K562 (cell line): Measurements from ENCODE around the gene CDT1. TPM values are rescaled to one million over a fixed set of nuclear protein-coding genes. Genes with fewer than 3 reads are reported as not detected.
A peak's percentile ranks its signal among the peaks of the same experiment; 100 is the strongest.

ENCODE experiments used
- ATAC-seq: fragments of 200-7000 bp; cut with Tn5 transposase; 3 replicates; pipeline ENCODE4 v1.9.1; 2020; ENCODE audit warnings: moderate library complexity
- BruUV-seq: library from RNA; stranded (reverse); fragments of 400-500 nt; replicated peaks from 2 replicates; lab custom pipeline; 2021; lab: Mats Ljungman, UMichigan
- CTCF ChIA-PET: fragments of 300-600 bp; formaldehyde crosslinking; extraction: SDS; loops from one replicate; lab custom pipeline; 2021; ENCODE audit warnings: low intra/inter-chr PET ratio; lab: Yijun Ruan, JAX
- POLR2A ChIA-PET: fragments of 300-600, 350-650 bp; sonication (Branson Sonifier 250); formaldehyde crosslinking; extraction: SDS; loops from one replicate; lab custom pipeline; 2021; ENCODE audit warnings: antibody characterized with exemption, inconsistent platforms; lab: Yijun Ruan, JAX
- DNase-seq, 4 experiments: peaks; one replicate each; pipeline versions ENCODE4 v3.0.0 to v3.0.0-alpha.2; 2011 to 2018; ENCODE audit warnings: low spot score in 3 of 4, mixed read lengths in 3 of 4; ENCODE audit errors: extremely low read depth in 1 of 4
- FAIRE-seq: peaks from 2 replicates; lab custom pipeline; 2011; peaks lifted over from hg19 to GRCh38; lab: Jason Lieb, UNC
- H2AFZ ChIP-seq: 2 replicates; pipeline ENCODE4 v1.6.0; 2011; ENCODE audit warnings: low read depth, low read length, control low read depth, inconsistent platforms
- H3K27ac ChIP-seq: fragments of 200-600 bp; 3 replicates; pipeline ENCODE4 v1.8.0; 2011; ENCODE audit warnings: low read depth, mild to moderate bottlenecking, control low read depth, inconsistent platforms, low read length, moderate library complexity, mixed read lengths; ENCODE audit errors: extremely low read depth
- H3K27me3 ChIP-seq, 2 experiments: fragments of 300-600 bp in 1 of 2; 2 replicates in 1 of 2; 3 replicates in 1 of 2; pipeline versions ENCODE4 v1.6.0 to v1.8.0; 2011; ENCODE audit warnings: inconsistent platforms in 2 of 2, low read length in 2 of 2, mild to moderate bottlenecking in 1 of 2, mixed read lengths in 1 of 2, moderate library complexity in 1 of 2; ENCODE audit not compliant: control insufficient read depth in 2 of 2, insufficient read depth in 2 of 2
- H3K36me3 ChIP-seq: fragments of 300-600 bp; 3 replicates; pipeline ENCODE4 v1.8.0; 2011; ENCODE audit warnings: mild to moderate bottlenecking, low read length, inconsistent platforms; ENCODE audit not compliant: control insufficient read depth, insufficient read depth
- H3K4me1 ChIP-seq, 2 experiments: fragments of 200-600 bp in 1 of 2; replicated peaks in 1 of 2; 2 replicates in 1 of 2; 3 replicates in 1 of 2; pipeline versions ENCODE4 v1.5.1 to v1.8.0; 2011; ENCODE audit warnings: inconsistent platforms in 2 of 2, low read length in 2 of 2, mild to moderate bottlenecking in 1 of 2, mixed read lengths in 1 of 2, moderate library complexity in 1 of 2; ENCODE audit not compliant: control insufficient read depth in 2 of 2, insufficient read depth in 2 of 2
- H3K4me2 ChIP-seq: 2 replicates; pipeline ENCODE4 v1.6.1; 2011; ENCODE audit warnings: low read length, control low read depth, inconsistent platforms, mixed read lengths; ENCODE audit not compliant: insufficient read depth
- H3K4me3 ChIP-seq: fragments of 200-600 bp; sonication (generic), shearing (Covaris generic); 2 replicates; pipeline ENCODE4 v1.5.1; 2016; ENCODE audit warnings: control low read depth, inconsistent platforms
- H3K79me2 ChIP-seq: fragments of 200-600 bp; 3 replicates; pipeline ENCODE4 v1.8.0; 2011; ENCODE audit warnings: low read length, inconsistent platforms; ENCODE audit not compliant: control insufficient read depth, insufficient read depth
- H3K9ac ChIP-seq, 2 experiments: 2 replicates each; pipeline versions ENCODE4 v1.6.0 to v1.6.1; 2011; ENCODE audit warnings: low read depth in 2 of 2, low read length in 2 of 2, control low read depth in 1 of 2, inconsistent platforms in 1 of 2, mild to moderate bottlenecking in 1 of 2, mixed read lengths in 1 of 2; ENCODE audit not compliant: insufficient read depth in 1 of 2
- H3K9me1 ChIP-seq: one replicate; pipeline ENCODE4 v1.6.0; 2011; ENCODE audit warnings: inconsistent platforms, mild to moderate bottlenecking, low read length, moderate library complexity; ENCODE audit not compliant: control insufficient read depth, insufficient read depth
- H3K9me3 ChIP-seq: replicated peaks from 2 replicates; pipeline ENCODE4 v1.5.1; 2011; ENCODE audit warnings: low read depth, low read length, inconsistent platforms; ENCODE audit not compliant: control insufficient read depth, insufficient read depth
- H4K20me1 ChIP-seq: replicated peaks from 2 replicates; pipeline ENCODE4 v1.6.1; 2011; ENCODE audit warnings: low read length, inconsistent platforms, mixed read lengths; ENCODE audit not compliant: control insufficient read depth, insufficient read depth
- ATF1 ChIP-seq, 2 experiments: fragments of 450-650 bp in 1 of 2; IDR thresholded peaks; 2 replicates each; pipeline ENCODE4 v1.6.1; 2016; ENCODE audit warnings: missing compliant biosample characterization in 1 of 2, missing genetic modification characterization in 1 of 2
- JUNB ChIP-seq: fragments of 450-650 bp; formaldehyde crosslinking; conservative IDR thresholded peaks from 2 replicates; pipeline ENCODE4 v1.4.0; 2020; ENCODE audit warnings: mild to moderate bottlenecking
- PHB ChIP-seq: fragments of 250-450 bp; sonication (Bioruptor Pico); IDR thresholded peaks from 2 replicates; pipeline ENCODE4 v1.5.0; 2021
- PTBP1 ChIP-seq: fragments of 200-400 bp; formaldehyde crosslinking; IDR thresholded peaks from 2 replicates; pipeline ENCODE4 v1.6.1; 2017; ENCODE audit warnings: low read depth, low read length
- ZBED1 ChIP-seq: IDR thresholded peaks from 2 replicates; pipeline ENCODE4 v1.6.1; 2014
- ZFP36 ChIP-seq: fragments of 150-350 bp; IDR thresholded peaks from 2 replicates; pipeline ENCODE4 v1.6.1; 2018; ENCODE audit warnings: low read length, low read depth; ENCODE audit not compliant: partially characterized antibody
- ZNF143 ChIP-seq: sonication (generic); formaldehyde crosslinking; IDR thresholded peaks from 2 replicates; pipeline ENCODE4 v1.9.0; 2022; ENCODE audit warnings: mild to moderate bottlenecking, missing genetic modification reagents
- ZNF239 ChIP-seq: fragments of 250-450 bp; sonication (Bioruptor Pico); IDR thresholded peaks from 2 replicates; pipeline ENCODE4 v1.4.0; 2020; ENCODE audit warnings: mild to moderate bottlenecking
- ZNF263 ChIP-seq: sonication (generic); formaldehyde crosslinking; IDR thresholded peaks from 2 replicates; pipeline ENCODE4 v1.8.0; 2022; ENCODE audit warnings: mild to moderate bottlenecking, missing genetic modification reagents, borderline replicate concordance
- ZNF436 ChIP-seq: fragments of 250-450, 450-650 bp; sonication (Bioruptor Pico); formaldehyde crosslinking; IDR thresholded peaks from 2 replicates; pipeline ENCODE4 v1.7.0; 2020; ENCODE audit warnings: mild to moderate bottlenecking
- ZNF584 ChIP-seq: fragments of 200-800 bp; sonication (Bioruptor generic); IDR thresholded peaks from 2 replicates; pipeline ENCODE4 v1.6.1; 2016; ENCODE audit warnings: low read depth, mild to moderate bottlenecking, missing genetic modification characterization, missing compliant biosample characterization
- WGBS: fragments of 100-300 bp; shearing (Covaris generic); methylation state at CpG from one replicate; pipeline ENCODE4 v1.1.6; 2016; ENCODE audit warnings: low coverage, mixed read lengths; ENCODE audit not compliant: insufficient coverage; ENCODE audit errors: missing lambda C conversion rate; 5-methylcytosine and 5-hydroxymethylcytosine counted together
- in situ Hi-C: fragments of 300-500 bp; cut with MboI; formaldehyde crosslinking; loops from 4 replicates; pipeline ENCODE4 v1.15.0; 2018; ENCODE audit warnings: inconsistent platforms, mixed read lengths
- intact Hi-C: fragments of 100-400 bp; cut with micrococcal nuclease; formaldehyde crosslinking; loops from 2 replicates; pipeline ENCODE4 v1.14.2; 2022
- polyA plus RNA-seq, 8 experiments: library from polyadenylated mRNA; depleted of rRNA in 4 of 8; stranded (reverse) in 5 of 8; unstranded in 3 of 8; fragments of >200 nt; fragmentation: Nextera tagmentation in 2 of 8; fragmentation: Illumina TruSeq in 1 of 8; extraction: Ambion mirVana in 2 of 8; extraction: Trizol in 1 of 8; gene quantifications; 2 replicates each; pipeline versions ENCODE4 v1.2.1 to v1.2.3, GENCODE V29; 2011 to 2014; ENCODE audit warnings: inconsistent platforms in 1 of 8, missing spikeins in 1 of 8
- total RNA-seq, 7 experiments: library from RNA; depleted of rRNA in 6 of 7; stranded (reverse); fragments of >200 nt in 6 of 7; fragmentation: Illumina TruSeq in 2 of 7; extraction: Trizol in 2 of 7; gene quantifications; 2 replicates each; pipeline versions ENCODE4 v1.2.1 to v1.2.3, GENCODE V29; 2011 to 2021; ENCODE audit warnings: low replicate concordance in 1 of 7

Gene CDT1
- total and polyA plus RNA-seq, 9 of the 15 experiments (the other 6 are each of a cell fraction or from before 2014, with no cell fraction given), result 0.92 to 178 (median 14.2) TPM

- peaks cover 0 to 47% of the 10 kb centered on the region in 2 experiments; a peak in 2 of 5 replicates for H3K4me1 ChIP-seq
- intact Hi-C loops (no loop called here), in situ Hi-C loops (no loop called here)
- WGBS, result 87% methylated on average over 19 of the region's 24 CpGs
- no peaks in the 10 kb centered on the region for H3K27me3 ChIP-seq
- H3K4me2 ChIP-seq, result no peak overlapping the region
- CTCF ChIA-PET, result no interaction called here
- no peak overlapping the region for H2AFZ ChIP-seq
- H3K9me1 ChIP-seq, result no peaks in the 10 kb centered on the region
- no peaks in the 10 kb centered on the region; the same call in 2 of the 3 replicates for H3K36me3 ChIP-seq
- POLR2A ChIA-PET, result interaction anchor here (0.5 to 1.0 kb wide), 4 partner anchors 8 to 87 kb away, joined by 3 to 4 read pairs (median 4); no protein-coding TSS in a partner anchor
- no peaks in the 10 kb centered on the region for H4K20me1 ChIP-seq
- no peaks in the 10 kb centered on the region for H3K79me2 ChIP-seq
- FAIRE-seq, result no peak
- H3K27ac ChIP-seq, result no peak overlapping the region; the same call in 2 of the 3 replicates
- no peak overlapping the region for H3K4me3 ChIP-seq
- BruUV-seq, result no TSS peak
- H3K9me3 ChIP-seq, result no peaks in the 10 kb centered on the region
- no peak for DNase-seq
- H3K9ac ChIP-seq, result peak overlapping the region in 1 of 2 experiments; percentile 42; a peak in 1 of 4 replicates
- TF ChIP-seq ZNF263 (CRISPR knock-in tag), result peak; percentile 43; the same call in 1 of the 2 replicates
- TF ChIP-seq ZNF436, result peak; percentile 56; the same call in 1 of the 2 replicates
- TF ChIP-seq ATF1 (CRISPR knock-in tag; IDR thresholded peaks at IDR 0.05), result no peak
- TF ChIP-seq ATF1 (tag; IDR thresholded peaks at IDR 0.05), result no peak
- no peak for TF ChIP-seq ZNF143 (CRISPR knock-in tag)
- no peak for TF ChIP-seq PTBP1
- peak; percentile 90 for TF ChIP-seq ZFP36
- TF ChIP-seq ZNF239 (CRISPR knock-in tag), result no peak
- TF ChIP-seq ZBED1, result no peak
- no peak for TF ChIP-seq ZNF584 (CRISPR knock-in tag)
- TF ChIP-seq PHB (CRISPR knock-in tag), result no peak
- no peak for TF ChIP-seq JUNB (CRISPR knock-in tag)
- no peak for ATAC-seq
These were observed 36.4 kb downstream of the CDT1 start for GRCh38 chr16:88839745-88840599.
